Measurements from ENCODE around the gene FOXD2. TPM values are rescaled to one million over a fixed set of nuclear protein-coding genes. Genes with fewer than 3 reads are reported as not detected.

The FOXD2 gene
- total and polyA plus RNA-seq, 2 of the 4 experiments (the other 2 are of a cell fraction) = under 0.01 to 0.03 TPM

DNA sequence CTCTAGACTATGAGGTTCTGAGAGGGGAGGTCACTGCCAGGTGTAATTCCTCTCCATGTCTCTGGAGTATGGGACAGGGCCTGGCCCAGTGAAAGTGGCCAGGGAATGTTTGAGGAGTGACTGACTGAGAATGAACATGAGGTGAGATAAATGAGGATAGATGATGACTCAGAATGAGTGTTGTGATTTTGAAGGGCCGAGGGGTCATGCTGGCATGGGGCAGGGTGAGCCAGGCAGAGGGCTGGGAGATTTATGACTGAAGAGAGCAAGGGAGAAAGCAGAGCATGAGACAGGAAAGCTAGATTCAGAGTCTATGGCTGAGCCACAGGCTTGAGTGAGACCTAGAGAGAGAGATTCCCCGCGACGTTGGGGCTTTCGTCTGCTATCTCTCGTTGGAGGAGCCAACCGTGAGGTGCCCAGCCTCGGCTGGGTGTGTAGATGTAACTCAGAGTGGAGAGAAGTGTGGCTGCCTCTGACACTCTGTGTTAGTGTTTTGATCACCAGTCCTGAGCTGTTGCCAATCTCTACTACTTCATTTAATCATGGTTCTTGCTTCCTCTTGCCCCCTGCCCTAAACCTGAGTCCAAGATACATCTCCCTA is 50.1 kb downstream of the FOXD2 start:
- peaks cover 1% of the 10 kb centered on the region for H3K27me3 ChIP-seq (ENCODE audit: control insufficient read depth, insufficient read depth, low read length)
- H3K18ac ChIP-seq (ENCODE audit: low read depth, low read length) = no peak overlapping the region
- no peaks in the 10 kb centered on the region for H3K9me3 ChIP-seq (ENCODE audit: control insufficient read depth, insufficient read depth, low read length)
- no peak overlapping the region for H3K23ac ChIP-seq (ENCODE audit: low read depth, low read length)
- TF ChIP-seq, protein P1, sequence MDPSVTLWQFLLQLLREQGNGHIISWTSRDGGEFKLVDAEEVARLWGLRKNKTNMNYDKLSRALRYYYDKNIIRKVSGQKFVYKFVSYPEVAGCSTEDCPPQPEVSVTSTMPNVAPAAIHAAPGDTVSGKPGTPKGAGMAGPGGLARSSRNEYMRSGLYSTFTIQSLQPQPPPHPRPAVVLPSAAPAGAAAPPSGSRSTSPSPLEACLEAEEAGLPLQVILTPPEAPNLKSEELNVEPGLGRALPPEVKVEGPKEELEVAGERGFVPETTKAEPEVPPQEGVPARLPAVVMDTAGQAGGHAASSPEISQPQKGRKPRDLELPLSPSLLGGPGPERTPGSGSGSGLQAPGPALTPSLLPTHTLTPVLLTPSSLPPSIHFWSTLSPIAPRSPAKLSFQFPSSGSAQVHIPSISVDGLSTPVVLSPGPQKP (IDR thresholded peaks at IDR 0.05; ENCODE audit: borderline replicate concordance, low read depth, low read length) = no peak
- no peak for TF ChIP-seq CTCF (conservative IDR thresholded peaks at IDR 0.05; ENCODE audit: low read depth, low read length)
- no peak for TF ChIP-seq POLR2A (IDR thresholded peaks at IDR 0.05; ENCODE audit: low read depth, low read length)
- no peak for TF ChIP-seq RCOR1 (IDR thresholded peaks at IDR 0.05; ENCODE audit: insufficient replicate concordance, low read length)
- no peak for TF ChIP-seq SMC3 (IDR thresholded peaks at IDR 0.05; ENCODE audit: low read depth, low read length)
- TF ChIP-seq RFX5 (IDR thresholded peaks at IDR 0.05; ENCODE audit: low read depth, low read length) = no peak
- TF ChIP-seq BHLHE40 (IDR thresholded peaks at IDR 0.05; ENCODE audit: low read depth, low read length) = no peak
- TF ChIP-seq MXI1 (IDR thresholded peaks at IDR 0.05; ENCODE audit: borderline replicate concordance, low read depth, low read length) = no peak
- TF ChIP-seq MAZ (IDR thresholded peaks at IDR 0.05; ENCODE audit: borderline replicate concordance, low read depth, low read length) = no peak
- no peak for TF ChIP-seq MAFK (IDR thresholded peaks at IDR 0.05; ENCODE audit: low read depth, low read length)
- TF ChIP-seq CEBPB (IDR thresholded peaks at IDR 0.05; ENCODE audit: low read depth, low read length) = no peak
- no peak for TF ChIP-seq FOS (IDR thresholded peaks at IDR 0.05; ENCODE audit: low read depth, low read length)
- no peak for TF ChIP-seq CHD1 (IDR thresholded peaks at IDR 0.05; ENCODE audit: low read depth, low read length)
- no TSS peak for BruUV-seq (replicated peaks)
- H2BK20ac ChIP-seq (ENCODE audit: low read depth, low read length) = no peak overlapping the region
- H3K79me1 ChIP-seq (ENCODE audit: low read depth in 1 of 2, low read length in 2 of 2) = no peaks in the 10 kb centered on the region
- H4K20me1 ChIP-seq (ENCODE audit: insufficient read depth, low read length) = no peaks in the 10 kb centered on the region; the same call in 1 of the 2 replicates
- H3K14ac ChIP-seq (replicated peaks; ENCODE audit: low read depth, low read length) = no peak overlapping the region
- no peak overlapping the region for H2AK9ac ChIP-seq (replicated peaks; ENCODE audit: low read depth, low read length, poor library complexity)
- H3K9me1 ChIP-seq (ENCODE audit: insufficient read depth, low read length) = no peaks in the 10 kb centered on the region; the same call in 1 of the 2 replicates
- no peak overlapping the region for H4K8ac ChIP-seq (ENCODE audit: low read depth in 2 of 2, low read length in 2 of 2)
- 0% methylated on average over 1 of the region's 8 CpGs; no CpG with 5 or more reads in 1 of the 2 experiments for WGBS, 2 experiments (ENCODE audit: extremely low coverage in 2 of 2, insufficient read length in 1 of 2)
- H2AK5ac ChIP-seq (ENCODE audit: low read depth, low read length) = no peak overlapping the region
- dilution Hi-C loops (cut with HindIII; ENCODE audit: low sequenced_read_pairs, unreplicated experiment) = no loop called here
- ChIA-PET POLR2A (ENCODE audit: unreplicated experiment) (no interaction called here), CTCF (no interaction called here)
- H3K4me3 ChIP-seq (ENCODE audit: insufficient read depth, low read depth, low read length) = no peak overlapping the region
- intact Hi-C loops (cut with micrococcal nuclease) = no loop called here
- ATAC-seq (ENCODE audit: low read depth) (no peak), DNase-seq (no peak)
- H3K9ac ChIP-seq (ENCODE audit: low read depth, low read length) = no peak overlapping the region
- H3K4ac ChIP-seq (ENCODE audit: low read depth, low read length) = no peak overlapping the region
- H2BK15ac ChIP-seq (ENCODE audit: low read depth, low read length) = no peak overlapping the region
- H4K5ac ChIP-seq (ENCODE audit: low read depth, low read length) = no peak overlapping the region
- H3K56ac ChIP-seq (ENCODE audit: extremely low read depth, insufficient read depth, low read length) = no peak overlapping the region
- no peak overlapping the region for H3K27ac ChIP-seq (ENCODE audit: insufficient read depth, low read length)
- H2BK5ac ChIP-seq (ENCODE audit: low read depth, low read length, poor library complexity, severe bottlenecking) = no peak overlapping the region
- no peak overlapping the region for H2BK120ac ChIP-seq (ENCODE audit: low read depth, low read length)
- in situ Hi-C loops (cut with MboI; ENCODE audit: low sequenced_read_pairs) = no loop called here
- H2AFZ ChIP-seq (replicated peaks; ENCODE audit: low read length, poor library complexity) = no peak overlapping the region
- no peaks in the 10 kb centered on the region for H3K4me1 ChIP-seq (ENCODE audit: control insufficient read depth, insufficient read depth, low read length)
- no peaks in the 10 kb centered on the region for H3K36me3 ChIP-seq (ENCODE audit: control insufficient read depth, insufficient read depth, low read length)
- no peak overlapping the region for H4K91ac ChIP-seq (ENCODE audit: insufficient read depth, low read depth, low read length)
- no peak overlapping the region for H3K4me2 ChIP-seq (ENCODE audit: low read depth, low read length)

Measured in IMR-90 (cell line).